GM12878 (cell line): Measurements from ENCODE around the gene DHPS.

Experiments
- MAX ChIP-seq: IDR thresholded peaks from 2 replicates; pipeline ENCODE4 v1.6.1; 2012; ENCODE audit warnings: low read depth, low read length, improper control_type of control experiment
- MYC ChIP-seq: IDR thresholded peaks from 2 replicates; pipeline ENCODE4 v1.6.1; 2011; ENCODE audit warnings: mild to moderate bottlenecking, low read length, moderate library complexity, inconsistent platforms; ENCODE audit not compliant: insufficient read depth, insufficient replicate concordance, insufficient read length, severe bottlenecking
- PBX3 ChIP-seq: IDR thresholded peaks from 2 replicates; pipeline ENCODE4 v1.6.1; 2011; ENCODE audit warnings: mild to moderate bottlenecking, low read depth, low read length, moderate library complexity; ENCODE audit not compliant: insufficient replicate concordance
- YY1 ChIP-seq: IDR thresholded peaks from 2 replicates; pipeline ENCODE4 v1.6.1; 2011; ENCODE audit warnings: low read depth, mild to moderate bottlenecking, low read length

GRCh38 chr19:12711187-12711586 lies 29.5 kb upstream of the DHPS start:
- no peak for TF ChIP-seq YY1
- TF ChIP-seq MYC, result no peak
- no peak for TF ChIP-seq PBX3
- TF ChIP-seq MAX, result no peak
